Measurements from ENCODE around the gene SH3BP5L. TPM values are rescaled to one million over a fixed set of nuclear protein-coding genes. Genes with fewer than 3 reads are reported as not detected.

The SH3BP5L gene
- total and polyA plus RNA-seq, 10 of the 15 experiments (the other 5 are each of a cell fraction or from before 2014, with no cell fraction given) = 1.1 to 22.8 (median 10.9) TPM

GRCh38 chr1:248812736-248813425 lies 12.8 kb downstream of the SH3BP5L start (continued):
- TF ChIP-seq CBFB (IDR thresholded peaks at IDR 0.05; ENCODE audit: low read depth) (no peak), PAX5 (IDR thresholded peaks at IDR 0.05; ENCODE audit: borderline replicate concordance, low read depth, low read length) (no peak)

GRCh38 chr1:248811514-248812490 lies 13.9 kb downstream of the SH3BP5L start:
- WGBS (ENCODE audit: insufficient coverage, insufficient replicate concordance, low lambda C conversion rate, missing lambda C conversion rate) = 96% methylated on average over 51 of the region's 57 CpGs

More at GRCh38 chr1:248811514-248812490, 13.9 kb downstream of the SH3BP5L start:
- ChIA-PET RAD21 (ENCODE audit: unreplicated experiment) (no interaction called here), CTCF (no interaction called here), SMC1A (ENCODE audit: uncharacterized antibody, unreplicated experiment) (interaction anchor here (1.2 to 1.3 kb wide), 2 partner anchors 10 to 118 kb away, joined by 3 to 4 read pairs; no protein-coding TSS in a partner anchor), POLR2A (no interaction called here)
- no peak for FAIRE-seq
- peak; percentile 3 to 29 (median 23); a peak in 3 of 6 replicates for TF ChIP-seq CTCF (IDR thresholded peaks at IDR 0.05 in 2 of 3, conservative IDR thresholded peaks at IDR 0.05 in 1 of 3; ENCODE audit: control insufficient read depth in 2 of 3, extremely low read depth in 1 of 3, insufficient read depth in 1 of 3, low read depth in 3 of 3, low read length in 3 of 3)
- no peak for TF ChIP-seq LARP7 (IDR thresholded peaks at IDR 0.05)
- 0 out of 2 replicates have a peak, but pooled peaks have one; percentile 11 for TF ChIP-seq RAD21 (IDR thresholded peaks at IDR 0.05; ENCODE audit: insufficient read depth, low read depth, low read length)
- no peak for TF ChIP-seq HDAC6 (IDR thresholded peaks at IDR 0.05; ENCODE audit: unreplicated experiment)
- no peak overlapping the region for H3K9ac ChIP-seq (ENCODE audit: control insufficient read depth, insufficient read depth, low read length)
- DNase-seq (ENCODE audit: low read depth, low spot score) = no peak
- H3K4me2 ChIP-seq (ENCODE audit: control insufficient read depth, insufficient read depth) = no peak overlapping the region
- peaks cover 14 to 30% of the 10 kb centered on the region in 2 experiments; a peak in 3 of 4 replicates for H3K36me3 ChIP-seq (ENCODE audit: control insufficient read depth in 2 of 2, insufficient read depth in 2 of 2, low read length in 1 of 2)
- H3K27me3 ChIP-seq (replicated peaks in 1 of 2; ENCODE audit: control insufficient read depth in 2 of 2, insufficient read depth in 2 of 2, low read length in 1 of 2) = no peaks in the 10 kb centered on the region
- no peak overlapping the region for H3K4me3 ChIP-seq
- intact Hi-C loops (cut with micrococcal nuclease; ENCODE audit: unreplicated experiment) (no loop called here), in situ Hi-C loops (cut with MboI) (no loop called here)
- no TSS peak for BruUV-seq (replicated peaks)
- no peak overlapping the region for H2AFZ ChIP-seq (ENCODE audit: control insufficient read depth, low read depth, low read length)
- H3K79me2 ChIP-seq (ENCODE audit: control insufficient read depth, insufficient read depth, low read length) = no peaks in the 10 kb centered on the region
- no peaks in the 10 kb centered on the region for H3K4me1 ChIP-seq (ENCODE audit: control insufficient read depth, insufficient read depth, low read length)
- no peaks in the 10 kb centered on the region for H4K20me1 ChIP-seq (ENCODE audit: control insufficient read depth, insufficient read depth)
- H3K9me3 ChIP-seq (replicated peaks; ENCODE audit: control insufficient read depth, insufficient read depth, low read length) = no peaks in the 10 kb centered on the region
- no peak overlapping the region for H3K27ac ChIP-seq (ENCODE audit: control insufficient read depth, insufficient read depth)
- ATAC-seq = peak; percentile 38; the same call in 1 of the 3 replicates
